Right ventricle myocardium inferior (tissue), 1 donor: Measurements from ENCODE around the gene ARHGEF11. TPM values are rescaled to one million over a fixed set of nuclear protein-coding genes. Genes with fewer than 3 reads are reported as not detected.

Experiments used
- ATAC-seq: fragments of 200-7000 bp; cut with Tn5 transposase; one replicate; pipeline ENCODE4 v1.9.1; 2020; ENCODE audit warnings: mild to moderate bottlenecking, moderate library complexity
- DNase-seq: peaks from one replicate; pipeline ENCODE4 v3.0.0; 2021; ENCODE audit errors: missing footprints
- intact Hi-C: fragments of 100-400 bp; cut with DNase I; formaldehyde crosslinking; loops from one replicate; pipeline ENCODE4 v1.11.0; 2022
- microRNA-seq: library from miRNA; unstranded; fragments of <30 nt; microRNA quantifications from one replicate; pipeline ENCODE4 v1.2.0, GENCODE V29; 2020
- total RNA-seq: library from RNA; stranded (reverse); fragmentation: NEBNext Ultra II Directional; extraction: Animal tissue kit (Norgen Biotek cat#: 25700); gene quantifications from one replicate; pipeline ENCODE4 v1.2.1, GENCODE V29; 2021
- donor health status: DM: no; HTN: yes; CAD: no; lungs with severe emphysema.

Gene ARHGEF11
- total RNA-seq, 1 donor from 2014 or later, result 29.3 TPM

- DNase-seq (peak; percentile 73), ATAC-seq (peak; percentile 33)
- intact Hi-C loops, result loop anchor here (5.0 to 10.0 kb wide), 2 partner anchors 180 to 208 kb away; no protein-coding TSS in a partner anchor
Observed at GRCh38 chr1:156894711-156895454, 150.7 kb downstream of the ARHGEF11 start.

DNA sequence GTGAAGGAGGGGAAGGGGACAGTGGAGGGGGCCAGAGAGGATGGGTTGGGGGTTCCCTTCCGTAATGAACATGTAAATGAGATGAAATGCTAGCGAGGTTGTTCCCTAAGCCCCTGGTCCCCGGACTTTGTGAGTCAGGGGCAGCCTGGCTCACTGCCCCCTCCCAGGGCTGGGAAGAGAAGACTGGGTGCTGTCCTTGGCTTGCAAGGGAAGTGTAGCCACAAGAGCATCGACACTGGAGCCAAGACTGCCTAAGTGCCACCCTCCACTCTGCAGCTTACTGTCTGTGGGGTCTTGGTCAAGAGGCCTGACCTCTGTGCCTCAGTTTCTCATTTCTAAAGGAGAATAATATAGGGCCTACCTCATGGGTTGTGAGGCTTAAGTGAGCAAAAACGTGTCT, 151.5 kb downstream of the ARHGEF11 start:
- no peak for DNase-seq
- intact Hi-C loops, result loop anchor here (5.0 to 10.0 kb wide), 2 partner anchors 181 to 207 kb away; no protein-coding TSS in a partner anchor
- ATAC-seq, result no peak

DNA sequence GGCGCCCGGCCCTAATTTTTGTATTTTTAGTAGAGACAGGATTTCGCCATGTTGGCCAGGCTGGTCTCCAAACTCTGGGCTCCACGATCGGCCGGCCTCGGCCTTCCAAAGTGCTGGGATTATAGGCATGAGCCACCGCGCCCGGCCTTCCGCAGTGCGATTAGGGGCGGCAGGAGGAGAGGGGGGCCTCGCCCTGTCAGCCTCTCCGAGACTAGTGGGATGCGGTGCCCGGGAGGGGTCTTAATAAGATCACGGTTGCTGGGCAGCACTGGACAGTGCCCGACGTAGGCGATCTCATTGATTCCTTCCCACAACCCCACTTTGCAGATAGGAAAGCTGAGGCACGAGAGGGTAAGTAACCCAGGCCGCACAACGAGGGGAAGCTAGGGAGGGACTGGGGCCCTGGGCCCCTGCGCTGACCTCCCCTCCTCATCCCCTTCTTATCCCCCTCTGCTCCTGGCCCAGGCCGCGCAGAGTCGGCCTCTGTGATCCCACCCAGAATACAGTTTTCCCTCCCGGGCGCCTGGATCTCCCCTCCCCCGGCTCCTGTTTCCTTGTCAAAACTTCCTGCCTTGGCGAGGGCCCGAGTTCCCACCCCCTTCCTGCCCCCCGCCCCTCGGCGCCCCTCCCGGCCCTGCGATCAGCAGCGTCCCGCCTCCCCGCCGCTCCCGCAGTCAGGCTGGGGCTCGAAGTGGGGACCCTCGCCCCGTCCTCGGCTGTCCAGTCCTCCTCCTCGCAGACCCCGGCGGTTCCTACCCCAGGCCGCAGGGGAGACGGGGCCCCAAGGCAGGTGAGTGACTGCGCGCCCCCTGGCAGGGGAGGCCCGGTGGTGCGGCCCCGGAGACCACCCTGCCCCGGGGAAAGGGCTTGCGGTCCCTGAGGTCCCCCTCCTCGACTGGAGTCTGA, 152.2 kb downstream of the ARHGEF11 start, which contains the start of gene PEAR1:
Gene PEAR1 (plus strand): TSS at position 671 of the 906 bp plus-strand sequence. CDS start 10,209 bp downstream, outside the sequence.
- ATAC-seq, result peak; percentile 27
- intact Hi-C loops, result loop anchor here (5.0 to 10.0 kb wide), 2 partner anchors 182 to 206 kb away; no protein-coding TSS in a partner anchor
- peak; percentile 72 for DNase-seq

GRCh38 chr1:156892190-156893047, 153.1 kb downstream of the ARHGEF11 start:
- DNase-seq, result peak; percentile 94
- intact Hi-C loops, result loop anchor here (1.0 to 10.0 kb wide), 3 partner anchors 28 to 205 kb away; partner anchors contain the start of gene LRRC71
- peak; percentile 89 for ATAC-seq

DNA sequence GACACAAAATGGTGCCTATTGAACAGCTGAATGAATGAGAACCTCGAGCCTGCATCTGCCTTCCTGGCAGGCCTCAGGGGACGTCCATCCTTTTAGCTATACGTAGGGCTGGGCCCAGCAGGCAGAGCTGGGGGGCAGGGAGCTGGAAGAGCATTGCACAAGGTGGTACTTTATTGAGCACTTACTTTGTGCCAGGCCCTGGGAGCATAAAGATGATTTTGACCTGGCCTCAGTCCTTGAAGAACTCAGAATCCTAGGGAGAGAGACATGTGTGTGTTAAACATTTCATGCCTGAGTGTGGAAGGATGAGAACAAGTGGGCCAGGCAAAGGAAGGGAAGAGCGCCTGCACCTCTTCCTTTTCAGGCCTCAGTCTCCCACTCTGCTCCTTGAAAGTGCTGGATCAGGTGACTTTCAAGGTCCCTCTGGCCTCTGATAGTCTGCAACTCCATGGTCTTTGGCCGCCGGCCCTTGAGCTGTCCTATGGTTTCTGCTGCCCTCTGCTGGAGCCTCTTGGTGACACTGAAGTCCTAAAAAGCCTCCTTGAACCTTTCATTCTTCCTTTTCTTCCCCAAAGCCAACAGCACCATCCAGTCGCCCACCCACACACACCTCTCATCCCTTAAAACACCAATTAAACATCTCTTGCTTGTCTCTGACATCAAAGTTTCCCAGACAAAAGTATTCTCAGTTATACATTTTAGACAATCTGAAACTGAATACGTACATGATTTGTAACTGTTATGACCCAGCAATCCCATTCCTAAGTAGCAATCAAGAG, 155.6 kb downstream of the ARHGEF11 start:
- intact Hi-C loops, result loop anchor here (2.0 to 10.0 kb wide), 4 partner anchors 49 to 203 kb away; no protein-coding TSS in a partner anchor
- peak; percentile 89 for DNase-seq
- ATAC-seq, result peak; percentile 36

- ATAC-seq (no peak), DNase-seq (no peak)
- intact Hi-C loops, result loop anchor here (5.0 kb wide), 1 partner anchor 80 kb away; no protein-coding TSS in a partner anchor
Observed at GRCh38 chr1:156887734-156888133, 157.8 kb downstream of the ARHGEF11 start.

DNA sequence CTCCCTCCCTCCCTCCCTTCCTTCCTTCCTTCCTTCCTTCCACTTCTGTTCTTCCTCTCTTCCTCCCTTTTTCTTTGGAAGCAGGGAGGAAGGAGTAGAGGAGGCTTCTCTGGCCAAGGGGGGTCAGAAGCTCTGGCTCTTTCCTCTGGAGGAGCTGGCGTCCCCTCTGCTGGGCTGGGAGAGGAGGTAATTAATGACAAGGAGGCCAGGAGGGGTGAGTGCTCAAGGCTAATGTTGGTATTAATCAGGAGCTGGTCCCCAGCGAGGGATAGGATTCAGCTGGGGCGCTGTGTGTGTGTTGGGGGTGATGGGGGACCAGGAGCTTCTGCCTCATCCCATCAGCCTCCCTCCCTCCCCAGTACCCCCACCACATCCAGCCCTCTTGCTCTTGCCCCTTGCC, 158.2 kb downstream of the ARHGEF11 start:
- peak; percentile 4 for DNase-seq
- intact Hi-C loops, result loop anchor here (5.0 kb wide), 1 partner anchor 80 kb away; no protein-coding TSS in a partner anchor
- ATAC-seq, result no peak

- intact Hi-C loops, result loop anchor here (5.0 kb wide), 1 partner anchor 79 kb away; no protein-coding TSS in a partner anchor
- no peak for ATAC-seq
- DNase-seq, result peak; percentile 15
Observed at GRCh38 chr1:156886583-156887281, 158.8 kb downstream of the ARHGEF11 start.

GRCh38 chr1:156885880-156886355, 159.6 kb downstream of the ARHGEF11 start:
- peak; percentile 49 for DNase-seq
- no peak for ATAC-seq
- intact Hi-C loops, result loop anchor here (5.0 kb wide), 1 partner anchor 79 kb away; no protein-coding TSS in a partner anchor

DNA sequence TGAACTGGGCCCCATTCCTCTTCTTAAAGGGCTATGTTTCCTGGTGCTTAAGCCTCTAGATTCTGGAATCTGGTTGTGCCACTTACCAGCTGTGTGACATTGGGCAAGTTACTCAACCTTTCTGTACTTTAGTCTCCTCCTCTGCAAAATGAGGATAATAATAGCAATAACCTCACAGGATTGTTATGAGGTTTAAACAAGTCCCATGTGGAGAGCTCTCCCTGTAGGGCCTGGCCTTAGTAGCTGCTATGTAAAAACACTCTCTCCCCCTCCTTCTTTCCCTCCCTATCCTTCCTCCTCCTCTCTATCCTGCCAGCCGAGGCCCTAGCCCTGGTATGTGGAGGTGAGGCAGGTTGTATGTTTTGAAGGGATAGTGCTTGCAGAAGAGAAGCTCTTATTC, 160.2 kb downstream of the ARHGEF11 start:
- DNase-seq, result peak; percentile 11
- no peak for ATAC-seq
- intact Hi-C loops, result loop anchor here (5.0 kb wide), 1 partner anchor 78 kb away; no protein-coding TSS in a partner anchor

Small RNAs within 50 kb of the gene (microRNA-seq; reads per million reads assigned to microRNA genes)
- gene MIR765, result not detected

Other genes with a start within 250 kb of the ARHGEF11 start
- 2.2 TPM for gene SH2D2A, start 228.9 kb downstream of the ARHGEF11 start, total RNA-seq
- 0.46 TPM for gene INSRR, start 186.6 kb downstream of the ARHGEF11 start, total RNA-seq
- gene NTRK1, start 184.9 kb downstream of the ARHGEF11 start, total RNA-seq, result 2.4 TPM
- gene PEAR1, start 152.0 kb downstream of the ARHGEF11 start, total RNA-seq, result 8.1 TPM
- gene LRRC71, start 125.1 kb downstream of the ARHGEF11 start, total RNA-seq, result not detected
- not detected for gene ETV3L, start 54.1 kb upstream of the ARHGEF11 start, total RNA-seq
- 16.9 TPM for gene ETV3, start 92.7 kb upstream of the ARHGEF11 start, total RNA-seq